IMR-90 (cell line): ENCODE data around the gene PRKG2. TPM values are rescaled to one million over a fixed set of nuclear protein-coding genes. Genes with fewer than 3 reads are reported as not detected.

ENCODE experiments used
- ATAC-seq: fragments of 200-7000 bp; cut with Tn5 transposase; 2 replicates; pipeline ENCODE4 v1.9.1; 2020; ENCODE audit warnings: low read depth, mild to moderate bottlenecking, moderate library complexity
- BruUV-seq: library from RNA; stranded (reverse); fragments of 400-500 nt; replicated peaks from 2 replicates; lab custom pipeline; 2021; lab: Mats Ljungman, UMichigan
- CTCF ChIA-PET: fragments of 300-600 bp; formaldehyde crosslinking; extraction: SDS; loops from one replicate; lab custom pipeline; 2021; ENCODE audit warnings: antibody characterized with exemption; lab: Yijun Ruan, JAX
- POLR2A ChIA-PET: fragments of 300-600 bp; sonication (Branson Sonifier 250); formaldehyde crosslinking; loops from one replicate; lab custom pipeline; 2022; ENCODE audit warnings: antibody characterized with exemption; ENCODE audit not compliant: unreplicated experiment; lab: Charles Lee
- DNase-seq: peaks from one replicate; pipeline ENCODE4 v3.0.0; 2013
- H2AFZ ChIP-seq: replicated peaks from 2 replicates; pipeline ENCODE3; 2013; ENCODE audit warnings: low read length, mild to moderate bottlenecking; ENCODE audit not compliant: poor library complexity
- H2AK5ac ChIP-seq: 2 replicates; pipeline ENCODE4 v1.6.1; 2013; ENCODE audit warnings: low read depth, low read length, inconsistent platforms
- H2AK9ac ChIP-seq: replicated peaks from 2 replicates; pipeline ENCODE3; 2013; ENCODE audit warnings: mild to moderate bottlenecking, low read depth, low read length, moderate library complexity; ENCODE audit not compliant: poor library complexity
- H2BK120ac ChIP-seq: 2 replicates; pipeline ENCODE4 v1.6.1; 2013; ENCODE audit warnings: low read depth, low read length, inconsistent platforms
- H2BK15ac ChIP-seq: 3 replicates; pipeline ENCODE4 v1.6.1; 2013; ENCODE audit warnings: low read depth, low read length, inconsistent platforms
- H2BK20ac ChIP-seq: 2 replicates; pipeline ENCODE4 v1.6.1; 2013; ENCODE audit warnings: low read depth, mild to moderate bottlenecking, inconsistent platforms, low read length, moderate library complexity
- H2BK5ac ChIP-seq: 2 replicates; pipeline ENCODE4 v1.6.1; 2013; ENCODE audit warnings: mild to moderate bottlenecking, low read depth, low read length, inconsistent platforms; ENCODE audit not compliant: poor library complexity, severe bottlenecking
- H3K14ac ChIP-seq: replicated peaks from 2 replicates; pipeline ENCODE4 v1.6.1; 2013; ENCODE audit warnings: low read depth, low read length, inconsistent platforms
- H3K18ac ChIP-seq: 2 replicates; pipeline ENCODE4 v1.6.1; 2013; ENCODE audit warnings: low read depth, low read length, control low read depth
- H3K23ac ChIP-seq: 2 replicates; pipeline ENCODE4 v1.6.1; 2013; ENCODE audit warnings: low read depth, low read length, inconsistent platforms
- H3K27ac ChIP-seq: 2 replicates; pipeline ENCODE4 v1.5.1; 2013; ENCODE audit warnings: mild to moderate bottlenecking, control low read depth, low read length; ENCODE audit not compliant: insufficient read depth
- H3K27me3 ChIP-seq: 2 replicates; pipeline ENCODE4 v1.6.1; 2013; ENCODE audit warnings: low read length; ENCODE audit not compliant: control insufficient read depth, insufficient read depth
- H3K36me3 ChIP-seq: 2 replicates; pipeline ENCODE4 v1.6.1; 2013; ENCODE audit warnings: low read length, mixed read lengths; ENCODE audit not compliant: control insufficient read depth, insufficient read depth
- H3K4ac ChIP-seq: 2 replicates; pipeline ENCODE4 v1.6.1; 2013; ENCODE audit warnings: low read depth, low read length, inconsistent platforms
- H3K4me1 ChIP-seq: 2 replicates; pipeline ENCODE4 v1.6.1; 2013; ENCODE audit warnings: low read length, mixed read lengths; ENCODE audit not compliant: control insufficient read depth, insufficient read depth
- H3K4me2 ChIP-seq: 2 replicates; pipeline ENCODE4 v1.6.1; 2013; ENCODE audit warnings: low read depth, mild to moderate bottlenecking, control low read depth, low read length, moderate library complexity
- H3K4me3 ChIP-seq: 2 replicates; pipeline ENCODE4 v1.5.1; 2013; ENCODE audit warnings: low read depth, mild to moderate bottlenecking, control low read depth, low read length, moderate library complexity; ENCODE audit not compliant: insufficient read depth
- H3K56ac ChIP-seq: 2 replicates; pipeline ENCODE4 v1.6.1; 2013; ENCODE audit warnings: low read length, inconsistent platforms; ENCODE audit not compliant: insufficient read depth; ENCODE audit errors: extremely low read depth
- H3K79me1 ChIP-seq, 2 experiments: 2 replicates each; pipeline ENCODE4 v1.6.1; 2013; ENCODE audit warnings: low read length in 2 of 2, inconsistent platforms in 1 of 2, low read depth in 1 of 2
- H3K9ac ChIP-seq: 2 replicates; pipeline ENCODE4 v1.6.1; 2013; ENCODE audit warnings: low read depth, low read length, control low read depth
- H3K9me1 ChIP-seq: 2 replicates; pipeline ENCODE4 v1.6.1; 2013; ENCODE audit warnings: low read length, inconsistent platforms; ENCODE audit not compliant: insufficient read depth
- H3K9me3 ChIP-seq: 2 replicates; pipeline ENCODE4 v1.6.1; 2013; ENCODE audit warnings: low read length; ENCODE audit not compliant: control insufficient read depth, insufficient read depth
- H4K20me1 ChIP-seq: 2 replicates; pipeline ENCODE4 v1.6.1; 2013; ENCODE audit warnings: low read length, inconsistent platforms; ENCODE audit not compliant: insufficient read depth
- H4K5ac ChIP-seq: 2 replicates; pipeline ENCODE4 v1.6.1; 2013; ENCODE audit warnings: mild to moderate bottlenecking, low read depth, low read length, control low read depth
- H4K8ac ChIP-seq, 2 experiments: 2 replicates each; pipeline ENCODE4 v1.6.1; 2013; ENCODE audit warnings: low read depth in 2 of 2, low read length in 2 of 2, control low read depth in 1 of 2, inconsistent platforms in 1 of 2
- H4K91ac ChIP-seq: 2 replicates; pipeline ENCODE4 v1.6.1; 2013; ENCODE audit warnings: low read depth, low read length, inconsistent platforms; ENCODE audit not compliant: insufficient read depth
- BHLHE40 ChIP-seq: fragments of 150-350 bp; IDR thresholded peaks from 2 replicates; pipeline ENCODE4 v1.6.1; 2016; ENCODE audit warnings: mild to moderate bottlenecking, low read depth, low read length
- FOS ChIP-seq: fragments of 150-350 bp; IDR thresholded peaks from 2 replicates; pipeline ENCODE4 v1.6.1; 2016; ENCODE audit warnings: low read depth, low read length
- MAFK ChIP-seq: IDR thresholded peaks from 2 replicates; pipeline ENCODE4 v1.6.1; 2012; ENCODE audit warnings: low read depth, low read length, improper control_type of control experiment
- RFX5 ChIP-seq: IDR thresholded peaks from 2 replicates; pipeline ENCODE4 v1.8.0; 2012; ENCODE audit warnings: low read depth, mild to moderate bottlenecking, low read length, moderate library complexity
- SMC3 ChIP-seq: fragments of 150-350 bp; IDR thresholded peaks from 2 replicates; pipeline ENCODE4 v1.6.1; 2016; ENCODE audit warnings: low read depth, mild to moderate bottlenecking, antibody characterized with exemption, low read length, moderate library complexity
- WGBS, 2 experiments: methylation state at CpG; one replicate each; pipeline versions ENCODE4 v1.1.5 to v1.1.7; 2013; ENCODE audit warnings: missing lambda C conversion rate in 2 of 2; ENCODE audit not compliant: insufficient read length in 1 of 2; ENCODE audit errors: extremely low coverage in 2 of 2; 5-methylcytosine and 5-hydroxymethylcytosine counted together
- dilution Hi-C: fragments of 300-500 bp; cut with HindIII; formaldehyde crosslinking; loops from one replicate; pipeline ENCODE4 v1.14.3; 2018; ENCODE audit warnings: low sequenced_read_pairs; ENCODE audit not compliant: unreplicated experiment
- in situ Hi-C: fragments of 300-500 bp; cut with MboI; formaldehyde crosslinking; loops from 3 replicates; pipeline ENCODE4 v1.14.3; 2019; ENCODE audit warnings: low sequenced_read_pairs, inconsistent platforms, mixed read lengths
- intact Hi-C: fragments of 100-400 bp; cut with micrococcal nuclease; formaldehyde crosslinking; loops from 2 replicates; pipeline ENCODE4 v1.10.0; 2022
- polyA plus RNA-seq, 3 experiments: library from polyadenylated mRNA; depleted of rRNA; stranded (reverse); fragments of >200 nt; gene quantifications; 2 replicates each; pipeline ENCODE4 v1.2.3, GENCODE V29; 2012; ENCODE audit warnings: low replicate concordance in 1 of 3
- total RNA-seq: library from RNA; depleted of rRNA; stranded (reverse); fragments of >200 nt; gene quantifications from 2 replicates; pipeline ENCODE4 v1.2.3, GENCODE V29; 2012
- TF ChIP-seq, protein P1 (sequence below): fragments of 150-350 bp; IDR thresholded peaks from 2 replicates; pipeline ENCODE4 v1.6.1; 2016; ENCODE audit warnings: low read depth, mild to moderate bottlenecking, low read length, moderate library complexity, borderline replicate concordance
- TF ChIP-seq, protein P2 (sequence below): fragments of 150-350 bp; IDR thresholded peaks from 2 replicates; pipeline ENCODE4 v1.6.1; 2017; ENCODE audit warnings: mild to moderate bottlenecking, antibody characterized with exemption, low read length, low read depth

Gene PRKG2
- total and polyA plus RNA-seq, 2 of the 4 experiments (the other 2 are of a cell fraction) = 0.44 to 2.0 TPM

DNA sequence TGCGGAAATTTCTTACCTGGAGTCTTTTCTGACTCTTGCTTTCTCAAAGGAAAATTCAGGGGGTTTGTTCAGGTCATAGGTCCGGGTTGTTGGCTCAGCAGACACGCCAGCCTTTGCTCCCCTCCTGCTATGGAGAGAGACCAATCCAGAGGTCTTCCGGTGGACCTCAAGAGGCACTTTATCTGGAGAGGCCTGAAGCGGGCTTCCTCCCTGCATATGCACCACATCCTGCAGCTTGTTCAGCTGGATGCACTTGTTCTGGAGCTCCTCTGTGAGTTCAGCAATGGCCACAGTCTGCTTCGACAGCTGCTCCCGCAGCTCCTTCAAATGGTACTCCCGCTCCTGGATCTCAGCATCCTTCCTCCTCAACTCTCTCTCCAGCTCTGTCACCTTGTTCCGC is 10.5 kb downstream of the PRKG2 start:
- Histone ChIP-seq H3K9ac (no peak overlapping the region), H2AFZ (no peak overlapping the region), H3K4me1 (peaks cover 14% of the 10 kb centered on the region), H3K4me2 (no peak overlapping the region), H3K4ac (peak overlapping the region; percentile 22), H2BK120ac (peak overlapping the region; percentile 5; the same call in 1 of the 2 replicates), H3K27ac (no peak overlapping the region), H3K9me1 (peaks cover 5% of the 10 kb centered on the region), H3K18ac (peak overlapping the region; percentile 69; the same call in 1 of the 2 replicates), H3K27me3 (no peaks in the 10 kb centered on the region), H3K23ac (0 out of 2 replicates have a peak overlapping the region, but pooled peaks have one; percentile 65), H2BK20ac (peak overlapping the region; percentile 38; the same call in 1 of the 2 replicates), H3K14ac (no peak overlapping the region), H2BK15ac (no peak overlapping the region), H4K20me1 (no peaks in the 10 kb centered on the region), H4K5ac (peak overlapping the region; percentile 22; the same call in 1 of the 2 replicates), H2AK9ac (peak overlapping the region; percentile 1), H4K8ac (no peak overlapping the region; a peak in 2 of 4 replicates), H3K4me3 (no peak overlapping the region), H3K56ac (no peak overlapping the region), H3K79me1 (peaks cover 0 to 4% of the 10 kb centered on the region in 2 experiments; a peak in 1 of 4 replicates), H3K36me3 (no peaks in the 10 kb centered on the region; the same call in 1 of the 2 replicates), H3K9me3 (no peaks in the 10 kb centered on the region), H2BK5ac (no peak overlapping the region), H4K91ac (peak overlapping the region; percentile 34; the same call in 1 of the 2 replicates), H2AK5ac (peak overlapping the region; percentile 92; the same call in 1 of the 2 replicates)
- no peak for ATAC-seq
- ChIA-PET POLR2A (no interaction called here), CTCF (no interaction called here)
- no TSS peak for BruUV-seq
- TF ChIP-seq BHLHE40 = no peak
- TF ChIP-seq, protein P1, sequence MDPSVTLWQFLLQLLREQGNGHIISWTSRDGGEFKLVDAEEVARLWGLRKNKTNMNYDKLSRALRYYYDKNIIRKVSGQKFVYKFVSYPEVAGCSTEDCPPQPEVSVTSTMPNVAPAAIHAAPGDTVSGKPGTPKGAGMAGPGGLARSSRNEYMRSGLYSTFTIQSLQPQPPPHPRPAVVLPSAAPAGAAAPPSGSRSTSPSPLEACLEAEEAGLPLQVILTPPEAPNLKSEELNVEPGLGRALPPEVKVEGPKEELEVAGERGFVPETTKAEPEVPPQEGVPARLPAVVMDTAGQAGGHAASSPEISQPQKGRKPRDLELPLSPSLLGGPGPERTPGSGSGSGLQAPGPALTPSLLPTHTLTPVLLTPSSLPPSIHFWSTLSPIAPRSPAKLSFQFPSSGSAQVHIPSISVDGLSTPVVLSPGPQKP = no peak
- TF ChIP-seq RFX5 = no peak
- TF ChIP-seq MAFK = no peak
- no peak for TF ChIP-seq FOS
- TF ChIP-seq SMC3 = no peak
- TF ChIP-seq, protein P2, sequence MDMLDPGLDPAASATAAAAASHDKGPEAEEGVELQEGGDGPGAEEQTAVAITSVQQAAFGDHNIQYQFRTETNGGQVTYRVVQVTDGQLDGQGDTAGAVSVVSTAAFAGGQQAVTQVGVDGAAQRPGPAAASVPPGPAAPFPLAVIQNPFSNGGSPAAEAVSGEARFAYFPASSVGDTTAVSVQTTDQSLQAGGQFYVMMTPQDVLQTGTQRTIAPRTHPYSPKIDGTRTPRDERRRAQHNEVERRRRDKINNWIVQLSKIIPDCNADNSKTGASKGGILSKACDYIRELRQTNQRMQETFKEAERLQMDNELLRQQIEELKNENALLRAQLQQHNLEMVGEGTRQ = no peak
- dilution Hi-C loops = no loop called here
- no peak for DNase-seq
- WGBS, 2 experiments = 92% methylated on average over 4 of the region's 9 CpGs; no CpG with 5 or more reads in 1 of the 2 experiments
- intact Hi-C loops = no loop called here
- in situ Hi-C loops = no loop called here
